GM18502 (cell line): ENCODE results near the gene CST5.
"Not testable (repeated sequence)": the region's sequence is repeated elsewhere in the genome, so short reads cannot be mapped to it uniquely, and the experiment has no call there.

ENCODE experiments used
- ATAC-seq: cut with Tn5 transposase; IDR thresholded peaks from one replicate; pipeline ENCODE4 v1.9.1; 2021; ENCODE audit warnings: mild to moderate bottlenecking; ENCODE audit not compliant: unreplicated experiment, poor library complexity

CST5 gene, protein sequence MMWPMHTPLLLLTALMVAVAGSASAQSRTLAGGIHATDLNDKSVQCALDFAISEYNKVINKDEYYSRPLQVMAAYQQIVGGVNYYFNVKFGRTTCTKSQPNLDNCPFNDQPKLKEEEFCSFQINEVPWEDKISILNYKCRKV

DNA sequence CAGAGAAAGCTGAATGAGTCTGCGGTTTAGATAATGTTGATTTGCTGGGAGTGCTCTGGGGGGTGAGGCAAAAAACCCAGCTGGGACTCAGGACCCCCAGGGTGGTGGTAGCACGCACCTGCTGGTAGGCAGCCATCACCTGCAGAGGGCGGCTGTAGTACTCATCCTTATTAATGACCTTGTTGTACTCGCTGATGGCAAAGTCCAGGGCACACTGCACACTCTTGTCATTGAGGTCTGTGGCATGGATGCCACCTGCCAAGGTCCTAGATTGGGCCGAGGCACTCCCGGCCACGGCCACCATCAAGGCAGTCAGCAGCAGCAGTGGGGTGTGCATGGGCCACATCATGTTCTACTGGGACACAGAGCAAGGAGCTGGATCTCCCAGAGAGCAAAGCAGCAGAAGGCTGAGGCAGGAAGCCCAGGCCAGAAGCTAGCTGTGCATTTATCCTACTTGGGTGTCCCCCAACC is at the start of gene CST5:
Gene CST5 (minus strand): TSS at position 421 of the 471 bp plus-strand sequence. CDS start 72 bp downstream, at position 349.
- ATAC-seq, result no peak

DNA sequence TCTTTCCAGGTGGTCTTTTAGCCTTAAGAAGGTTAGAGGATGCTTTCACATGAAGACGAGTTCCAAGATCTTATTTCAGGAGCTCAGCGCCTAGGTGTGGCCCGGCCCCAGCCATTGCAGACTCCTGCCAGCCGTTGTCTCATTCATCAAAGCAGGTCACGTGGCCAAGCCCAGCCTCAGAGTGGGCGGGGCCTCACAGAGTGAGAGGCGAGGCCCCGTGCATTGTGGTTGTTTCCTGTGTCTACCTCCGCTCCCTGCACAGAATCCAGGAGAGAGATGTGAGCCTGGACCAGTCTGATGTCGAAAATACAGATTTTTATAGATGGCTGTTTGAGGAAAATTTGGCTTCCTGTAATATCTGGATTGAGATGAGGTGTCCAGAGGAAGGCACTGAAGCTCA is 49.2 kb upstream of the CST5 start:
- ATAC-seq, result no peak

- no peak for ATAC-seq
Measured at GRCh38 chr20:23928353-23928752, 48.8 kb upstream of the CST5 start.

DNA sequence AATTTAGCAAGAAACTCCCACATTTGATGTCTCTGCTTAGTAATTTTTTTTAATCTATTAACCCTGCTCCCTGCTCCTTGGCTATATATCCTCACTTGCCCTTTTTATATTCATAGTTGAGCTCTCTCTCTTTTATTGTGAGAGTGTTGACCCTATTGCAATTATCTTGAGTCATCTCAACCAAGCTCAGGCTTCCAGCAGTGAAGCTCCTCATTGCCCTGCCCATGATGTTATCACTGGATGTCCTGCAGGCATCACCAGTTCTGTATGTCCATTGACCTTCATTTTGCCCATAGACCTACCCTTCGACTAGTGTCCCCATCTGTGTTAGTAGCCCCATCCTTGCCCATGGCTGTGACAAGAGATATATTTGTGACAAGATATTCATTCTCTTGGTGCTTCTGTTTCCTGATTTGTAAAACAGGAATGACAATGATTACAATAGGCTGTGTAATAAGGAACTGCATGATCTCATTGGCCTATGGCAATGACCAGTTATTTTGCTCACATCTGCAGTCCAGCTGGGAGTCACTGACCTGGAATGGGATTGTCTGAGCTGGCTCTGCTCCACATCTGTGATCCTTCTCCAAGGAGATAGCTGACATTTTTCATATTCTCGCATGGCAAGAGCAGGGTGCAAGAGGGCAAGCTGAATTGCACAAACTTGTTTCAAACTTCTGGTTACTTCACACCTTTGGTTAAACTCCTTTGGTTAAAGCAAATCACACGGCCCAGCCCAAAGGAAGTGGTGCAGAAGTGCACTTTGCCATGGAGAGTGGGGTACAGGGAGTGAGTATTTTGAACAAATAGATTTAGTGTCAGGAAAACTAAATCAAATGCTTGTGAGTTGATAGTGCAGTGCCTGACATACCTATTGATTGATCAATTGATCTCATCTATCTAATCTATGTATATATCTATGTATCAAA is 47.7 kb upstream of the CST5 start:
- no peak for ATAC-seq

GRCh38 chr20:23926526-23926880 is 47.0 kb upstream of the CST5 start:
- ATAC-seq, result no peak

GRCh38 chr20:23925789-23926525 is 46.4 kb upstream of the CST5 start:
- no peak for ATAC-seq

DNA sequence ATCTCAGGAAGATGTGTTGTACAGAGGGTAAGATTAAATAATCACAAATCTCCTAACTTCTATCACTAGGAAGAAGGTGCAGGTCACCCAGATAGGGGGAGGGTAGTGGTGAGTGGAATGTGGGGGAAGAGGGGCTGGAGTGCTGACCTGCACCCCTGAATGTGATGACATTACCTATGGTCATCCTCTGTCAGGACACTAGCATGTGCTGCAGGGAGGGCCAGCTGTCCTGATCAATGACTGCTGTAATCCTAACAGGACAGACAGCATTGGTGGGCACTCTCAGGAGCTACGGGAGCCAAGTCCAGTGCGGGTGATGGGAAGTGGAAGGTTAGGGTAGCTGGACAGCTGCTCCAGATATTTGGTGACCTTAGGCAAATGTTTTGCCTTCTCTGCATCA is 45.2 kb upstream of the CST5 start:
- ATAC-seq, result no peak

- ATAC-seq, result no peak
Measured at GRCh38 chr20:23923891-23924435, 44.4 kb upstream of the CST5 start.

GRCh38 chr20:23923311-23923710 is 43.8 kb upstream of the CST5 start:
- no peak for ATAC-seq

DNA sequence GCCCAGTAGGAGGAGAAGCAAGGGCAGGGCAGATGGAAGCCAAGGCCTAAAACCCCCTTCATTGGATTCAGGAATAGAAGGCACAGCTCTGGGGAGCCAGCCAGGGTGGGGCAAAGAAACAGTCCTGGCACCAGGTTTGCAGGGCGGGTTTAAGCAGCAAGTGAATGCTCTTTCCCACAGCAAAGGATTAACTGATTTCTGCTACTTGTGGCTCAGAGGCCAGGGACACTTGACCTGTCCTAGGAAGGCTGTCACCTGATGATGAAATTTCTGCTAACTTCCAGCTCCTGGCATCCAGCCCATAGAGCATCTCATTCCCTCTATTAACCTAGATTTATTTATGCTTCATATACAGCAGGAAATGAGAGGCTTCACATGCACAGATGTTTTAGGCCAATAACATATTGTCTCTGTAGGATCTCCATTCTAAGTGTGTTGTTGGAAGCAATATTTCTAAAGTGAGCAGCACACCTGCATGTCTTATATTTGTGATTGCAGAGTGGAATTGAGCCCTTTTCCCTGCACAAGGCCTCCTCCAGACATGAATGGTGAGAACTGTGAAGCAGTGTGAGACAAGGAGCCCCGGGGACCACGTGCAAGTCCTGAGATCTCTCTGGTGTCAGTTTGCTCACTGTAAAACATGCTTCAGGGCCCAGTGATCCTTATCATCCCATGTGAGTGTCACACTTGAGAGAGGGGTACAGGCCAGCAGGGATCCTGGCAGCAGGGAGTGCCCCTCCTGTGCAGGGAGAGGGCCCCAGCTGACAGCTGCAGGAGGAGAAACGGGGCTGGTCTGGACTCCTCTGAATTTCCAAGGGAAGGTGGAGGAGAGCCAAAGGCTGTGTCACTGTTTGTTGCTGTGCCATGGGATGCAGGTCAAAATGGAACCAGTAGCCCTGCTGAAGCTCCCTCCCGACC is 41.1 kb upstream of the CST5 start:
- no peak for ATAC-seq

GRCh38 chr20:23918896-23919295 is 39.3 kb upstream of the CST5 start:
- ATAC-seq, result no peak

DNA sequence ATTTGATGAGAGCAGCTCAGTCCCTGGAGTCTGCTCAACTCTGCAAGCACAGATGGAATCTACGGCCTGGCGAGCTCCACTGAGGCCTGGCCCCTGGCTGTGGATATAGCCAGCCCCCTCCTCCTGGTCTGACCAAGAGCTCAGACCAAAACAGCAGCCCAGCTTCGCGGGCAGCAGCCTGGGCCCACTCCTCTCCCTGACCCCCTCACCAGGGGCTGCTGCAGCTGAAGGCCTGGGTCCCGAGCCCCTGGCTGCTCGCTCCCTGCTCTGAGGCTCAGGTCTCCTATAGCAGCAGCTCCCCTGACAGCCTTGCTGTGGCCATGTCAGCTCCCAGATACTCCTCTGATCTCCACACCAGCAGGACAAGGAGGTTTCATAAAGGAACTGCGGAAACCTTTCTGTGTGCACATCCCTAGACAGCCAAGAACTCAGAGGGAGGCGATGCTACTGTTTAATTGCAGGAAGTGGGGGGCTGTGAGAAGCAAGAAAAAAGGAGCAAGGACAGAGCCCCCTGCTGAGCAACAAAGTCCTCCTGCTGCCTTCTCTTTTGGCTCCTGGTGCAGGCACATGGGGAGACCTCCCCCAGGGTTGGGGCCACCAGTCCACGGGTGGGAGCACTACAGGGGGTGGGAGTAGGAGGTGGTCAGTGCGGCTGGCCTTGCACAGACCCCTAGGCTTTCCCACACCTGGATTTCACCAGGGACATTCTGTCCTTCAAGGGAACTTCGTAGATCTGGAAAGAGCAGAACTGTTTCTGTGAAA is 38.7 kb upstream of the CST5 start:
- no peak for ATAC-seq

- ATAC-seq, result no peak
Measured at GRCh38 chr20:23917024-23917725, 37.6 kb upstream of the CST5 start.

DNA sequence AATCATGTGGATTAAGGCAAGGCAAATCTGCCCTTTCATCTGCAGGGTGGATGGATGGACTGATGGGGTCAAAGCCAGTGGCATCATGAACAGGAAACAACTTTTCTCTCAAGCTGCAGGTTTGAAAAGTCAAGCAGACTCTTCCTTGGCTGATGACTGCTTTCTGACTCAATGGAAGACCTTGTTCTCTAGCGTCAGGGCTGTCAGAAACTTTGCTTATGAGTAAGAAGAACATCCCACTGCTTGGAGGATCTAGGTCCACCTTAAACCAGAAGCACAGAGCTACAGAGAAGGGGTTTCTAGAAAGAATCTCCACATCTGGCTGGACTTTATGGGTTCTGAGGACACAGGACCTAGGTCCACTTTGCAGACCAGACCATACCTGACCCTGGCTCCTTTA is 36.3 kb upstream of the CST5 start:
- no peak for ATAC-seq

DNA sequence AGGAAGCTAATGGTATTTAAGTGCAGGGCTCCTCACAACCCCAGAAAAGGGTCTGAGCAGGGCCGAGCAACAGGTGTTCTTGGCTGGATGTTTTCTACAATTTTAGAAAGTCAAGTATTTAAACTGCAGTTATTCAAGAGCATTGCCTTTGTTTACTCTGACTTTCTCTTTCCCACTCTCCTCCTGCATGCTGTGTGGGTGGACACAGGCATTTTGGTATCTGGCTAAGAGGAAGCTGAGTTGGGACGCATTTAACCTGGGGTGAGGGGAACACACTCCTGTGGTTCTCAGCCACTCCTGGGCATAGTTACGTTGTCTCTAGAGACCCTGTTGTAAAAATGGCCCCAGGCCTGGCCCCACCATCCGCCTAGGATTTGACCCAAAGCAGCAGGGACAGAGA is 34.9 kb upstream of the CST5 start:
- ATAC-seq, result not testable (repeated sequence)

- ATAC-seq, result no peak
Measured at GRCh38 chr20:23910210-23910609, 30.7 kb upstream of the CST5 start.

GRCh38 chr20:23909390-23909789 is 29.8 kb upstream of the CST5 start:
- no peak for ATAC-seq

GRCh38 chr20:23907579-23907978 is 28.0 kb upstream of the CST5 start:
- ATAC-seq, result no peak
